HL-60 (cell line): ENCODE data around the gene TSPAN8.

ENCODE experiments used
- DNase-seq, 2 experiments: peaks; one replicate each; pipeline ENCODE4 v3.0.0-alpha.2; 2010 to 2020; ENCODE audit warnings: low read depth in 1 of 2, low spot score in 1 of 2
- H3K27ac ChIP-seq: fragments of 250-450 bp; sonication (Bioruptor Pico); replicated peaks from 2 replicates; pipeline ENCODE4 v1.5.1; 2020; ENCODE audit warnings: mild to moderate bottlenecking, moderate library complexity
- H3K27me3 ChIP-seq: fragments of 250-450 bp; sonication (Bioruptor Pico); 2 replicates; pipeline ENCODE4 v1.5.1; 2021; ENCODE audit warnings: mild to moderate bottlenecking, moderate library complexity; ENCODE audit not compliant: insufficient read depth, poor library complexity, severe bottlenecking
- H3K4me3 ChIP-seq: replicated peaks from 2 replicates; pipeline ENCODE4 v1.5.1; 2011; ENCODE audit warnings: mild to moderate bottlenecking, control low read depth, low read length; ENCODE audit not compliant: insufficient read depth
- GABPA ChIP-seq: IDR thresholded peaks from 2 replicates; pipeline ENCODE4 v1.6.1; 2012; ENCODE audit warnings: low read depth
- POLR2AphosphoS5 ChIP-seq: IDR thresholded peaks from 2 replicates; pipeline ENCODE4 v1.6.1; 2012; ENCODE audit warnings: low read depth
- REST ChIP-seq: IDR thresholded peaks from 2 replicates; pipeline ENCODE4 v1.6.1; 2012; ENCODE audit warnings: low read depth; ENCODE audit not compliant: insufficient replicate concordance
- SPI1 ChIP-seq: IDR thresholded peaks from 2 replicates; pipeline ENCODE4 v1.6.1; 2012; ENCODE audit warnings: low read depth, mild to moderate bottlenecking, borderline replicate concordance
- TF ChIP-seq, protein P1 (sequence below): IDR thresholded peaks from one replicate; pipeline ENCODE4 v1.5.1; 2011; ENCODE audit warnings: low read length, control low read depth, inconsistent platforms; ENCODE audit not compliant: insufficient read depth

TSPAN8 gene

GRCh38 chr12:71195338-71195896 lies 37.6 kb upstream of the TSPAN8 start:
- no peaks in the 10 kb centered on the region for H3K27me3 ChIP-seq
- no peak overlapping the region for H3K4me3 ChIP-seq
- no peak for DNase-seq
- TF ChIP-seq SPI1: no peak
- TF ChIP-seq, protein P1, sequence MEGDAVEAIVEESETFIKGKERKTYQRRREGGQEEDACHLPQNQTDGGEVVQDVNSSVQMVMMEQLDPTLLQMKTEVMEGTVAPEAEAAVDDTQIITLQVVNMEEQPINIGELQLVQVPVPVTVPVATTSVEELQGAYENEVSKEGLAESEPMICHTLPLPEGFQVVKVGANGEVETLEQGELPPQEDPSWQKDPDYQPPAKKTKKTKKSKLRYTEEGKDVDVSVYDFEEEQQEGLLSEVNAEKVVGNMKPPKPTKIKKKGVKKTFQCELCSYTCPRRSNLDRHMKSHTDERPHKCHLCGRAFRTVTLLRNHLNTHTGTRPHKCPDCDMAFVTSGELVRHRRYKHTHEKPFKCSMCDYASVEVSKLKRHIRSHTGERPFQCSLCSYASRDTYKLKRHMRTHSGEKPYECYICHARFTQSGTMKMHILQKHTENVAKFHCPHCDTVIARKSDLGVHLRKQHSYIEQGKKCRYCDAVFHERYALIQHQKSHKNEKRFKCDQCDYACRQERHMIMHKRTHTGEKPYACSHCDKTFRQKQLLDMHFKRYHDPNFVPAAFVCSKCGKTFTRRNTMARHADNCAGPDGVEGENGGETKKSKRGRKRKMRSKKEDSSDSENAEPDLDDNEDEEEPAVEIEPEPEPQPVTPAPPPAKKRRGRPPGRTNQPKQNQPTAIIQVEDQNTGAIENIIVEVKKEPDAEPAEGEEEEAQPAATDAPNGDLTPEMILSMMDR: no peak
- TF ChIP-seq GABPA: no peak
- TF ChIP-seq POLR2AphosphoS5: no peak
- no peak for TF ChIP-seq REST
- H3K27ac ChIP-seq: no peak overlapping the region

DNA sequence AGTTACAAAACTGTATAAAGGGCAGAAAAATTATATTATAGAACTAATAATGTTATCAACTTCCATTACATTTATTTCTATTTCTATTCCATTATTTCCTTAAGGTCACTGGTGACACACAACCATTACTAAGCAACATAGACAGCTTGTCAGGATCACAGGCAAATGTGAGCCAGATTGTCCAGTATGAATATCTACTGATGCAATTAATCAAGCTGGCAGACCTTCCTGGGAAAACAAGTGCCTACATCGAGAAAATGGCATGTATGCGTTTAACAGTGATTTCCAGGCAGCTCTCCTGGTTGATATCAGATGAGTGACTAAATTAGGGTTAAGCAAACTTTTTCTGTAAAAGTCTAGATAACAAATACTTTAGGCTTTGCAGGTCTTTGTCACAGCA lies 36.9 kb upstream of the TSPAN8 start:
- DNase-seq: no peak
- no peak for TF ChIP-seq SPI1
- TF ChIP-seq GABPA: no peak
- TF ChIP-seq REST: no peak
- TF ChIP-seq, protein P1: no peak
- no peak for TF ChIP-seq POLR2AphosphoS5
- no peak overlapping the region for H3K27ac ChIP-seq
- no peaks in the 10 kb centered on the region for H3K27me3 ChIP-seq
- no peak overlapping the region for H3K4me3 ChIP-seq

- H3K27me3 ChIP-seq: no peaks in the 10 kb centered on the region
- no peak overlapping the region for H3K27ac ChIP-seq
- no peak overlapping the region for H3K4me3 ChIP-seq
- TF ChIP-seq SPI1: no peak
- TF ChIP-seq POLR2AphosphoS5: no peak
- TF ChIP-seq REST: no peak
- TF ChIP-seq, protein P1: no peak
- TF ChIP-seq GABPA: no peak
- no peak for DNase-seq
Measured at GRCh38 chr12:71193041-71193440, 35.2 kb upstream of the TSPAN8 start.
